GM21381 (cell line): ENCODE results near the gene VAV2.

Experiments used
- ATAC-seq: cut with Tn5 transposase; IDR thresholded peaks from one replicate; pipeline ENCODE4 v1.9.1; 2021; ENCODE audit warnings: mild to moderate bottlenecking, moderate library complexity; ENCODE audit not compliant: unreplicated experiment

Gene VAV2

DNA sequence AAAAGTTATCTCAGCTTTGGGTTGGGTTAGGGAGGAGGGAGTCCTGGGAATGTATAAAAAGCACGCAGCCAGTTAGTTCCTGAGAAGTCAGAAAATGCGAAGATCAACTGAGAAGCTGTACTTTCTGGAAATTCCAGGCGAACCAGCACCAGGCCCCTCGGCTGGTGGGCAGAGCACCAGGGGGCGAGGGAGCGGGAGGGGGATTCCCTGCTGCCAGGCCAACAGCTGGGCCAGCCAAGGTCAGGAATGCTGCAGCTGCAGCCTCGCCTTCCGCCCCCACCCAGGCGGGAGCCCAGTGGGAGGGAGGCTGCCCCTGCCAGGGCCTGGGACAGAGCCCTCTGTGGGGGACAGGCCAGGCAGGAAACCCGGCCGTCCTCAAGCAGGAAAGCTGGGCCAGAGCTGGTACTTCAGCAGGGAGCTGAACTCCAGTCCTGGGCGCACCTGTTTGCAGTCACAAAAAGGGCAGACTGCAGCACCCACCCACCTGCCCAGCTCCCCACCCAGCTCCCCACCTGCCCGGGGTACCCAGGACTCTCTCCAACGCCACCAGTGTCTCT is 35.5 kb downstream of the VAV2 start:
- ATAC-seq: no peak

DNA sequence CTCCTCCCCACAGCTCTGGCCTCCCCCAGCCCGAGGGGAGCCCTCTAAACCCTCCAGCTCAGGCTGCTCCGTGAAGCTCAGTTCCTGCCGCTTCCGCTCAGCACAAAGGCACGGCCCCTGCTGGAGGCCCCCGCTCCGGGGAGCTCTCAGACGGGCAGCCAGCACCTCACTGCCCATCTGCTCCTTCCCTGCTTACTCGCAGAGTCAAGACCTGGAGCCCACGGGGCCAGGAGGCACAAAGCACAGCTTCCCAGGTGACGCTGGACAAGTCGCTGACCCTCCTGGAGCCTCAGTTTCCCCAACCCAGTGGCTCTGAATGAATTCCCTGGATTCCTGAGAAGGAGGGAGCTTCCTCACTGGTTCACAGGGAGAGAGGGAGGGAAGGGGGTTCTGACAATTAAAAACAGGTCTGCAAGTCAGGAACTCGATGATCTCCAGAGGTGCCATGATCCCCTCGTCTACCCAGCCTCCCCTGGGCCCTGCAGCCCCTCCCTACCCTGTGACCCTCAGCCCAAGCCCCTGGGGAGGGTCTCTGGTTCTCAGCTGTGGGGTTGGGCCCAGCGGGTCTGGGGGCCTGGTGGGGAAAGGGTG is 36.2 kb downstream of the VAV2 start:
- ATAC-seq: no peak

DNA sequence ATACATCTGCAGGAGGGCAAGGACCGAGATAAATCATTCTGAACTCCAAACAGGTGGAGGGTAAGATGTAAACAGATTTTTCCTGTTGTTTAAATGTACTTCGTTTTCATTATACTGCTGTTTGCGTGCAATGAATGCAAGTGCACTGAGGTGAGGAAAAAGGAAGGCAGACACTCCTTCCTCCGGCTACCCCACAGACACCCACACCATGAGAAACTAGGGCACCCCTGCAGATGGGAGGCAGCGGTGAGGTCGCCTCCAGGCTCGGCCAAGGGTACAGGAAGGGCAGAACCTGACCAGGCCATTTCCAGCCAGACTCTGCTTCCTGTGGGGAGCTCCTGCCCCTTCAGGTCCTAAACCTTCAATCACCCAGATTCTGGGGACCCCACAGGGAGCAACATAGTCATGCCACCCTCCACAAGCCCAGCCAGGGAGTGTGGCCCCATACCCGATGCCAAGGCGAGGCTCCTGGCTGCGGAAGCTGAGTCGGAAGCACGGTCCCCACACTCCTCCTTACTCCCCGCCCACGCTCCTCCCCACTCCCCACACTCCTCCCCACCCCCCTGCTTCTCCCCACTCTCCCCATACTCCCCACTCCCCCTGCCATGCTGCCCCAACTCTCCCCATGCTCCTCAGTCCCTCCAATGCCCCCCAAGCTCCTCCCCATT is 37.1 kb downstream of the VAV2 start:
- no peak for ATAC-seq

- ATAC-seq: peak; percentile 33
Observed at GRCh38 chr9:133953976-133954709, 38.0 kb downstream of the VAV2 start.

DNA sequence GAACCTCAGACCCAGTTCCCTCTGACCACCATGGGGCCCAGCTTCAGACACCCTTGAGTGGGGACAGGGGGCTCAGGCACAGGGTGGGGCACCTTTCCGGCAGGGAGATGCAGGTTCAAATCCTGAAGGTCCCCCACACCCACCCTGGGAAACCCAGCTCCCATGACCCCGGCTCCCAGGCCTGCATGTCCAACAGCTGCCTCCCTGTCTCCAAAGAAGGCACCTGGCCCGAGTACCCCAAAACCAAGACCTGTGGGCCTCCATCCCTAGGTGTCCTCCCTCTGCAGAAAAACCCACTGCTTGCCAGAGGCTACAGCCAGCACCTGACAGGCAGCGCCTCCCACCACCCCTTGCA is 38.5 kb downstream of the VAV2 start:
- no peak for ATAC-seq

DNA sequence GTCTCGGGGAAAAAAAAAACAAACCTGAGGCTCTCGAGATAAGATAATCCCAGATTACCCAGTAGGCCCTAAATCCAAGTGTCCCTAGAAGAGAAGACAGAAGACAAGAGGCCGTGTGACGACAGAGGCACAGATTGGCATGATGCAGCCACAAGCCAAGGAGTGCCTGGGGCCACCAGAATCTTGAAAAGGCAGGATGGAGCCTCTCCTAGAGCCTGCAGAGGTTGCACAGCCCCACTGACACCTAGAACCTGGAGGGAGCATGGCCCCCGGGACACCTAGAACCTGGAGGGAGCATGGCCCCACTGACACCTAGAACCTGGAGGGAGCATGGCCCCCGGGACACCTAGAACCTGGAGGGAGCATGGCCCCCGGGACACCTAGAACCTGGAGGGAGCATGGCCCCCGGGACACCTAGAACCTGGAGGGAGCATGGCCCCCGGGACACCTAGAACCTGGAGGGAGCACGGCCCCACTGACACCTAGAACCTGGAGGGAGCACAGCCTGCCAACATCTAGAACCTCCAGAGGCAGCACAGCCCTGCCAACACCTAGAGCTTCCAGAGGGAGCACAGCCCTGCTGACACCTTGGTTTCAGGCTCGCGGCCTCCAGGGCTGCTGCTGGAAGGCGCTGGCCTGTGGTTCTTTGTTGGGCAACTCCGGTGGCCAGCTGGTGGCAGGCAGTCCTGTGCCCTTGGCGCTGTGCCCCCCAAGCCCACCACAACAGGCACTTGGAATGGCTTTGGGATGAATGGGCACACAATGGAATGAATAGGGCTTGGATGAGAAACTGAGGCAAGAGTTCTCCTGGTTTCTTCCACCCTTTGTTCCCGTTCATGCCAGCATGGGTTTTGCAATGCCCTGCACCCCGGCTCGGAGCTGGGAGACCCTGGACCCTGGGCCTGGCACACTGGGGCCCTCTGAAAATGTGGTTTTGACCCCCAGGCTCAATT is 39.2 kb downstream of the VAV2 start:
- no peak for ATAC-seq

DNA sequence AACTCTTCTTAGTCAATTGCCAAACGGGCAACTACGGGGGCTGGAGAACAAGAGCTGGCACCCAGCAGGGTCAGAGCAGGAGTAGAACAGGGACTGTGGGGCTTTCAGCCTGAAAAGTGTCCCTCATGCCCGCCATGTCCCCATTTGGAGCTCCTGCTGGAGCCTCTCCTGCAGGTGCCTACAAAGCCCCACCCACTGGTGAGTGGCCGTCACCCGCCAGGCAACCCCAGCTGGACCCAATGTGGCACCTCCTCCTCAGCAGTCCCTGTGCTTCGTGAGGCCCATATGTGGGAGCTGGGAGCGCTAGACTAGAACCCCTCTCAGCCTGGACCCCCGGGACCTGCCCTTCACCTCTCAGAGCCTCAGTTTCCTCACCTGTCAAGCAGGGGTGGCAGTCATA is 40.9 kb downstream of the VAV2 start:
- no peak for ATAC-seq

DNA sequence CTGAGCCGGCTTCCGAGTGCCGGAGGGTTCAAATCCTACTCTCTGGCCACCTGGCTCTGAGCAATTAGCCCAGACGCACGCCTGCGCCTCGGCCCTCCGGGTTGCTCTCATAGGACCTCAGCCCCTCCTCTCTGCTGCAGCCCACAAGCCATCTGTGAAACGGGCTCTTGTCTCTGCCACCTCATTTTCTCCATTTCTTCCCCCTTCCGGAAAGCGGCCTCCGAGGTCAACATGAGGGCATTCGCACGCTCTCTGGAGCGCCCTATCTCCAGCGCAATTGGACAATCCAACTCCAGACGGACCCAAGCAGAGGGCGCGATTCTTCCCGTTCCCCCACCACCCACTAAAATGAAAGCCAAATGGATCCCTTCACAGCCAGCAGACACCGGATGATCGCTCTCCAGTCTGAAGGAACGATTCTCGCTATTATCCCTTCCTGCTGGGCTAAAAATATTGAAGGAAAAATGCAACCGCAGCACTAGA is 41.5 kb downstream of the VAV2 start:
- ATAC-seq: no peak

DNA sequence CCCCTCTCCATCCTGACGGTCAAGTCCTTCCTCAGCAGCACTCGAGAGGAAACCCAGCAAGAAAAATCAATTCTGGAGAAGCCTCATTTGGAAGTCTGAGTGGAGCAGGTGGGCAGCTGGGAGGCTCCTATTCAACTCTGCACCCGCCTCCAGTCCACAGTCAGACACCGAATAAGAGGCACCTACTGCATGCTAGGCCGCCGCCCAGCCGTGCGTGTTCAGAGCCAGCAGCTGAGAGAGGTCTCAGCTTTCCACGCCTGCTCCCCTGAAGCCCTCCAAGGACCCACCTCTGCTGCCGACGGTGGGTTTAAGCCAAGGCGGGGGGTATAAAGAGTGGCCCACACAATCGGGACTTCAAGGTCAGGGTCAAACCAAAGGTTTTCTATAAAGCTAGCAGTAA is 41.9 kb downstream of the VAV2 start:
- no peak for ATAC-seq

GRCh38 chr9:133949486-133950061 is 42.5 kb downstream of the VAV2 start:
- no peak for ATAC-seq

- no peak for ATAC-seq
Observed at GRCh38 chr9:133948561-133949485, 43.3 kb downstream of the VAV2 start.

GRCh38 chr9:133948131-133948530 is 44.0 kb downstream of the VAV2 start:
- no peak for ATAC-seq

GRCh38 chr9:133946840-133947486 is 45.2 kb downstream of the VAV2 start:
- no peak for ATAC-seq

- ATAC-seq: peak; percentile 48
Observed at GRCh38 chr9:133945977-133946753, 46.0 kb downstream of the VAV2 start.

DNA sequence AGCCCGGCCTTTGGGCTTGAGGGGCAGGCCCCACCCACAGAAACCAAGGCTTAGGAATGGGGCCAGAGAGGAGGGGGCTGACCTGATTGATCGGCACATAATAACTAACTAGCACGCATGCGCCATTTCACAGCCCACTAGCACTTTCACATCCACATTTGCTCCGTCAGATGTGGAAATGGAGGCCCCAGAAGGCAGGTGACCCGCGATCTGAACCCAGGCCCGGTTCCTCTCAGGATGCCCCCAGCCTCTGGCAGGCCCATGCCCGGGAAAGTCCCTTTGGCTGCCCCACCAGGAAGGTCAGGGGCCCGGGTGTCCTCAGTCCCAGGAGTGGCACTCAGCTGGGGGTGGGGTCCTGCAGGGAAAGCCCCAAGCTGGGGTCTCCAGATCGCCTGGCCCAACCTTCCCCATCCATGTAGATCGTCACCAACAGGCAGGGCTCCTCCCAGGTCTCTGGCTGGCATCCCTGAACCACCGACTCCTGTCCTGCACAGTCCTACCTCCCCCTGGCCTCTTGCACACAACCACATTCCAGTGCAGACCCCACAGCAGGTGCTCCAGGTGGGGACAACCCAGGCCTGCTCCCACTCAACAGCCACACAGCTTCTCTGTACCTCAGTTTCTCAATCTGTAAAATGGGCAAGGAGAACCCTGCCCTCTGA is 46.7 kb downstream of the VAV2 start:
- ATAC-seq: peak; percentile 53

DNA sequence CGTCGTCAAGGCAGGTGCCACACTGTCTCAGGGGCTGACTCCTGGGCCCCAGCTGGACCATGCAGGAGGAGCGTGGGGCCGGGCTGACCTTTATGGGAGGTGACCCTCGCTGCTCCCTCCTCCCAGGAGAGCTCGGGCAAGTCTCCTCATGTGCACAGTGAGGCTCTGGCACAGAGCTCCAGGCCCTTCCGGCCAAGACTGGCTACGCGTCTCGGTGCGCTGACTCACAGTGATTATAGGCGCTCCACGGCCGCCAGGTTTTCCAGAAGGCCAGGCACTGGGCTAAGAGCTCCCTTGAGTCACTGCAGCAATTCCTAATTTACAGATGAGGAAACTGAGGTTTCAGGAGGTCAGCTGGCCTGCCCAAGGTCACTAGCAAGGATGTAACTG is 47.4 kb downstream of the VAV2 start:
- no peak for ATAC-seq
